ENCODE data around the gene CC2D1A. TPM values are rescaled to one million over a fixed set of nuclear protein-coding genes. Genes with fewer than 3 reads are reported as not detected.

The CC2D1A gene
- total RNA-seq, 1 donor from 2014 or later, result 2.1 TPM

DNA sequence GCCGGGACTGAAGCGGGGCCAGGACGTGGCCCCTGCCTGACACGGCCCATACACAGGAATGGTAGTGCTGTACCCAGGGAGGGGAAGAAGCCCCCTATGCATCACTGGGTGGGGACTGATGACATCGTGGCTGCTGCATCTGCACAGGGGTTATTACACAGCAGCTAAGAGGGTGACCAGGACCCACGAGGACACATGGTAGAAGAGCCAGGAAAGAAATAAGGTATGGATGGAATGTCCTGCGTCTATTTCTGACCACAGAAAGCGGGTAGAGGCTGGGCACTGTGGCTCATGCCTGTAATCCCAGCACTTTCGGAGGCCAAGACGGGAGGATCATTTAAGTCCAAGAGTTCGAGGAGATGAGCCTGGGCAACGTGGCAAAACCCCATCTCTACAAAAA lies 70.4 kb downstream of the CC2D1A start:
- H3K36me3 ChIP-seq (ENCODE audit: control insufficient read depth in 3 of 3, insufficient read depth in 3 of 3, low read length in 3 of 3), result peaks cover 4 to 11% (median 6%) of the 10 kb centered on the region in 3 donors
- H3K27ac ChIP-seq (ENCODE audit: low read depth, low read length), result peak overlapping the region; percentile 56
- H3K9ac ChIP-seq (ENCODE audit: low read depth in 1 of 3, low read length in 3 of 3), result peak overlapping the region in 2 of 3 donors; percentile 7 to 74
- H3K4me3 ChIP-seq (ENCODE audit: low read length in 3 of 3), result peak overlapping the region in 1 of 3 donors; percentile 17
- peaks cover 28 to 50% (median 35%) of the 10 kb centered on the region in 3 donors for H3K4me1 ChIP-seq (ENCODE audit: control insufficient read depth in 3 of 3, insufficient read depth in 3 of 3, low read length in 3 of 3)
- H3K9me3 ChIP-seq (ENCODE audit: control insufficient read depth in 3 of 3, low read length in 3 of 3), result no peaks in the 10 kb centered on the region
- no peaks in the 10 kb centered on the region for H3K27me3 ChIP-seq (ENCODE audit: control insufficient read depth in 3 of 3, insufficient read depth in 3 of 3, low read length in 3 of 3)

DNA sequence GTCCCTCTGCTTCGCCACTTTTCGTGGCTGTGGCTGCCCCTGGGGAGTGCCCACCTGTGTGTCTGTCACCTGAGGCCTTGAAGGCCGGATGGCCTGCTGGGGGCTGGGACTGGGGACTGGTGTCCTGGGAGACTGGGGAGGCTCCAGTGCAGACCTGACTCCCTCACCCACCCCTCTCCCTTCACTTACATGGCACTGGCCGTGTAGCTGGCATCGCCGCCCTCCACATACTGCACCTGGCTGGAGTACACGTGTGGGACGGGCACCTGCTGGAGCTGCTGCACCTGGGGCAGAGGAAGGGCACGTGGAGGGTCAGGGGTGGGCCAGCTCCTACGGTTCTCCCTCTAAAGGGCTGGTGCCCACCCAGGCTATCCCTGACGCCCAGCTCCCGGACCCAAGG lies 71.8 kb downstream of the CC2D1A start:
- Histone ChIP-seq H3K4me1 (ENCODE audit: control insufficient read depth in 3 of 3, insufficient read depth in 3 of 3, low read length in 3 of 3) (peaks cover 28 to 50% (median 42%) of the 10 kb centered on the region in 3 donors), H3K9ac (ENCODE audit: low read depth in 1 of 3, low read length in 3 of 3) (peak overlapping the region in 1 of 3 donors; percentile 54), H3K27ac (ENCODE audit: low read depth, low read length) (peak overlapping the region; percentile 47), H3K9me3 (ENCODE audit: control insufficient read depth in 3 of 3, low read length in 3 of 3) (no peaks in the 10 kb centered on the region), H3K27me3 (ENCODE audit: control insufficient read depth in 3 of 3, insufficient read depth in 3 of 3, low read length in 3 of 3) (no peaks in the 10 kb centered on the region), H3K4me3 (ENCODE audit: low read length in 3 of 3) (no peak overlapping the region), H3K36me3 (ENCODE audit: control insufficient read depth in 3 of 3, insufficient read depth in 3 of 3, low read length in 3 of 3) (peaks cover 0 to 11% (median 8%) of the 10 kb centered on the region in 3 donors)

- H3K9ac ChIP-seq (ENCODE audit: low read depth in 1 of 3, low read length in 3 of 3), result peak overlapping the region in 2 of 3 donors; percentile 57 to 68
- H3K27ac ChIP-seq (ENCODE audit: low read depth, low read length), result peak overlapping the region; percentile 47
- H3K4me3 ChIP-seq (ENCODE audit: low read length in 3 of 3), result peak overlapping the region; percentile 14 to 35 (median 14)
- no peaks in the 10 kb centered on the region for H3K9me3 ChIP-seq (ENCODE audit: control insufficient read depth in 3 of 3, low read length in 3 of 3)
- H3K36me3 ChIP-seq (ENCODE audit: control insufficient read depth in 3 of 3, insufficient read depth in 3 of 3, low read length in 3 of 3), result peaks cover 0 to 12% (median 8%) of the 10 kb centered on the region in 3 donors
- no peaks in the 10 kb centered on the region for H3K27me3 ChIP-seq (ENCODE audit: control insufficient read depth in 3 of 3, insufficient read depth in 3 of 3, low read length in 3 of 3)
- H3K4me1 ChIP-seq (ENCODE audit: control insufficient read depth in 3 of 3, insufficient read depth in 3 of 3, low read length in 3 of 3), result peaks cover 28 to 50% (median 42%) of the 10 kb centered on the region in 3 donors
These were observed 72.6 kb downstream of the CC2D1A start for GRCh38 chr19:13978351-13979243.

- peaks cover 0 to 12% (median 6%) of the 10 kb centered on the region in 3 donors for H3K36me3 ChIP-seq (ENCODE audit: control insufficient read depth in 3 of 3, insufficient read depth in 3 of 3, low read length in 3 of 3)
- H3K4me1 ChIP-seq (ENCODE audit: control insufficient read depth in 3 of 3, insufficient read depth in 3 of 3, low read length in 3 of 3), result peaks cover 28 to 48% (median 42%) of the 10 kb centered on the region in 3 donors
- H3K9ac ChIP-seq (ENCODE audit: low read depth in 1 of 3, low read length in 3 of 3), result peak overlapping the region in 2 of 3 donors; percentile 57 to 68
- H3K9me3 ChIP-seq (ENCODE audit: control insufficient read depth in 3 of 3, low read length in 3 of 3), result no peaks in the 10 kb centered on the region
- H3K27ac ChIP-seq (ENCODE audit: low read depth, low read length), result no peak overlapping the region
- H3K27me3 ChIP-seq (ENCODE audit: control insufficient read depth in 3 of 3, insufficient read depth in 3 of 3, low read length in 3 of 3), result no peaks in the 10 kb centered on the region
- peak overlapping the region; percentile 14 to 35 (median 14) for H3K4me3 ChIP-seq (ENCODE audit: low read length in 3 of 3)
These were observed 73.2 kb downstream of the CC2D1A start for GRCh38 chr19:13979244-13979615.

GRCh38 chr19:13979686-13980085 lies 73.7 kb downstream of the CC2D1A start:
- peaks cover 28 to 44% (median 42%) of the 10 kb centered on the region in 3 donors for H3K4me1 ChIP-seq (ENCODE audit: control insufficient read depth in 3 of 3, insufficient read depth in 3 of 3, low read length in 3 of 3)
- no peak overlapping the region for H3K9ac ChIP-seq (ENCODE audit: low read depth in 1 of 3, low read length in 3 of 3)
- H3K27ac ChIP-seq (ENCODE audit: low read depth, low read length), result no peak overlapping the region
- no peaks in the 10 kb centered on the region for H3K27me3 ChIP-seq (ENCODE audit: control insufficient read depth in 3 of 3, insufficient read depth in 3 of 3, low read length in 3 of 3)
- H3K9me3 ChIP-seq (ENCODE audit: control insufficient read depth in 3 of 3, low read length in 3 of 3), result no peaks in the 10 kb centered on the region
- H3K36me3 ChIP-seq (ENCODE audit: control insufficient read depth in 3 of 3, insufficient read depth in 3 of 3, low read length in 3 of 3), result peaks cover 0 to 10% (median 6%) of the 10 kb centered on the region in 3 donors
- H3K4me3 ChIP-seq (ENCODE audit: low read length in 3 of 3), result no peak overlapping the region

GRCh38 chr19:13980340-13980739 lies 74.3 kb downstream of the CC2D1A start:
- peaks cover 0 to 10% (median 6%) of the 10 kb centered on the region in 3 donors for H3K36me3 ChIP-seq (ENCODE audit: control insufficient read depth in 3 of 3, insufficient read depth in 3 of 3, low read length in 3 of 3)
- H3K4me3 ChIP-seq (ENCODE audit: low read length in 3 of 3), result no peak overlapping the region
- no peaks in the 10 kb centered on the region for H3K9me3 ChIP-seq (ENCODE audit: control insufficient read depth in 3 of 3, low read length in 3 of 3)
- peaks cover 24 to 43% (median 41%) of the 10 kb centered on the region in 3 donors for H3K4me1 ChIP-seq (ENCODE audit: control insufficient read depth in 3 of 3, insufficient read depth in 3 of 3, low read length in 3 of 3)
- no peaks in the 10 kb centered on the region for H3K27me3 ChIP-seq (ENCODE audit: control insufficient read depth in 3 of 3, insufficient read depth in 3 of 3, low read length in 3 of 3)
- H3K27ac ChIP-seq (ENCODE audit: low read depth, low read length), result no peak overlapping the region
- H3K9ac ChIP-seq (ENCODE audit: low read depth in 1 of 3, low read length in 3 of 3), result no peak overlapping the region

Small RNA genes lying within 50 kb of the gene (small RNA-seq; reads per million reads assigned to genes)
- 378 reads per million, percentile 98 among the genes with 10 or more reads in this experiment for gene MIR181C
- 64.9 reads per million, percentile 96 among the genes with 10 or more reads in this experiment for gene MIR181D

Other genes starting within 250 kb of the CC2D1A start
- gene MRI1, start 141.7 kb upstream of the CC2D1A start, total RNA-seq, result 16.2 TPM
- gene C19orf53, start 131.7 kb upstream of the CC2D1A start, total RNA-seq, result 36.0 TPM
- gene ZSWIM4, start 110.8 kb upstream of the CC2D1A start, total RNA-seq, result 2.6 TPM
- not detected for gene NANOS3, start 29.1 kb upstream of the CC2D1A start, total RNA-seq
- gene BRME1, start 84 bp upstream of the CC2D1A start, total RNA-seq, result 1.6 TPM
- not detected for gene PODNL1, start 32.2 kb downstream of the CC2D1A start, total RNA-seq
- gene DCAF15, start 46.3 kb downstream of the CC2D1A start, total RNA-seq, result 6.3 TPM
- gene RFX1, start 100.1 kb downstream of the CC2D1A start, total RNA-seq, result 4.7 TPM
- not detected for gene RLN3, start 121.9 kb downstream of the CC2D1A start, total RNA-seq
- 2.6 TPM for gene IL27RA, start 125.6 kb downstream of the CC2D1A start, total RNA-seq
- not detected for gene PALM3, start 155.9 kb downstream of the CC2D1A start, total RNA-seq
- gene MISP3, start 166.6 kb downstream of the CC2D1A start, total RNA-seq, result not detected
- not detected for gene C19orf67, start 179.6 kb downstream of the CC2D1A start, total RNA-seq
- gene SAMD1, start 184.6 kb downstream of the CC2D1A start, total RNA-seq, result 12.5 TPM
- 137 TPM for gene PRKACA, start 211.6 kb downstream of the CC2D1A start, total RNA-seq
- gene ASF1B, start 230.4 kb downstream of the CC2D1A start, total RNA-seq, result 3.7 TPM